Prostate gland (tissue), 2 donors: Measurements from ENCODE around the gene KCNG2. TPM values are rescaled to one million over a fixed set of nuclear protein-coding genes. Genes with fewer than 3 reads are reported as not detected.

Experiments
- DNase-seq: peaks from one replicate; pipeline ENCODE4 v3.0.0-alpha.2; 2019; ENCODE audit warnings: low spot score
- H3K27ac ChIP-seq, 2 donors: fragments of 200-600 bp; sonication (generic); 2 replicates each; pipeline ENCODE4 v1.5.1; 2017 to 2019
- H3K27me3 ChIP-seq: fragments of 200-600 bp; sonication (generic); replicated peaks from 2 replicates; pipeline ENCODE4 v1.5.1; 2019; ENCODE audit not compliant: insufficient read depth
- H3K36me3 ChIP-seq, 2 donors: fragments of 200-600 bp; sonication (generic); 1 replicate in 1 of 2; 2 replicates in 1 of 2; pipeline versions ENCODE4 v1.5.1 to v1.8.1; 2017 to 2019
- H3K4me1 ChIP-seq: fragments of 200-600 bp; sonication (generic); replicated peaks from 2 replicates; pipeline ENCODE4 v1.5.1; 2019
- H3K4me3 ChIP-seq, 2 donors: fragments of 200-600 bp; sonication (generic); 2 replicates each; pipeline ENCODE4 v1.5.1; 2017 to 2019
- H3K9me3 ChIP-seq: fragments of 200-600 bp; sonication (generic); 2 replicates; pipeline ENCODE4 v1.5.1; 2017
- POLR2A ChIP-seq: fragments of 450-650 bp; IDR thresholded peaks from one replicate; pipeline ENCODE4 v1.6.1; 2016; ENCODE audit warnings: antibody characterized with exemption, mild to moderate bottlenecking
- POLR2AphosphoS5 ChIP-seq: sonication (generic); formaldehyde crosslinking; IDR thresholded peaks from one replicate; pipeline ENCODE4 v1.6.1; 2017; ENCODE audit warnings: antibody characterized with exemption
- WGBS: methylation state at CpG from one replicate; pipeline ENCODE4 v1.1.5; 2018; 5-methylcytosine and 5-hydroxymethylcytosine counted together
- intact Hi-C: fragments of 100-400 bp; cut with DNase I; formaldehyde crosslinking; loops from one replicate; pipeline ENCODE4 v1.14.2; 2022
- total RNA-seq, 2 donors: library from RNA; depleted of rRNA; stranded (reverse); fragments of >200 nt; gene quantifications; one replicate each; pipeline ENCODE4 v1.1.0, GENCODE V29; 2016
- TF ChIP-seq, protein P1 (sequence below), 4 experiments: fragments of 200-600 bp in 2 of 4; fragments of 450-650 bp in 2 of 4; sonication (generic) in 2 of 4; IDR thresholded peaks; 1 replicate in 3 of 4; 2 replicates in 1 of 4; pipeline ENCODE4 v1.5.1; 2016 to 2019; ENCODE audit warnings: antibody characterized with exemption in 4 of 4, mild to moderate bottlenecking in 2 of 4, moderate library complexity in 2 of 4

KCNG2 gene
- total RNA-seq, 2 donors from 2014 or later, result 3.7 TPM; not detected in 1

DNA sequence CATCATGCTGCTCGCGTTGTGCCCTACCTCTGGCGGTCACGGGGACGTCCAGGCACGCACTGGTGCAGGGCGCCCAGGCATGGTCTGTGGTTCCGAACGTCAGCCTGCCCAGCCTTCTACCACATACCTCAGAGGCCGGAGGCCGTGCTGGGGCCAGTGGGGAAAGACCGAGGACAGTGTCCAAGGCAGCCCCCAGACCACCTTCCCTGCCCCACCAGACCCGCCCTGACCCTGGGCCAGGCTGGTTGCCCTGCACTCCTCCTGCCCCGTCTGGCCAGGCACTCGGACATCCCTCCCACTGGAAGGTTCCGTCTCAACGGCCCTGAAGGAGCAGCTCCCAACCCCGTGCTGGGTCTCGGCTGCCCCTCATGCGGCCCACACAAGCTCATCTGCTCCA lies 120.9 kb downstream of the KCNG2 start:
- TF ChIP-seq POLR2AphosphoS5 (no peak), POLR2A (no peak)
- TF ChIP-seq, protein P1, sequence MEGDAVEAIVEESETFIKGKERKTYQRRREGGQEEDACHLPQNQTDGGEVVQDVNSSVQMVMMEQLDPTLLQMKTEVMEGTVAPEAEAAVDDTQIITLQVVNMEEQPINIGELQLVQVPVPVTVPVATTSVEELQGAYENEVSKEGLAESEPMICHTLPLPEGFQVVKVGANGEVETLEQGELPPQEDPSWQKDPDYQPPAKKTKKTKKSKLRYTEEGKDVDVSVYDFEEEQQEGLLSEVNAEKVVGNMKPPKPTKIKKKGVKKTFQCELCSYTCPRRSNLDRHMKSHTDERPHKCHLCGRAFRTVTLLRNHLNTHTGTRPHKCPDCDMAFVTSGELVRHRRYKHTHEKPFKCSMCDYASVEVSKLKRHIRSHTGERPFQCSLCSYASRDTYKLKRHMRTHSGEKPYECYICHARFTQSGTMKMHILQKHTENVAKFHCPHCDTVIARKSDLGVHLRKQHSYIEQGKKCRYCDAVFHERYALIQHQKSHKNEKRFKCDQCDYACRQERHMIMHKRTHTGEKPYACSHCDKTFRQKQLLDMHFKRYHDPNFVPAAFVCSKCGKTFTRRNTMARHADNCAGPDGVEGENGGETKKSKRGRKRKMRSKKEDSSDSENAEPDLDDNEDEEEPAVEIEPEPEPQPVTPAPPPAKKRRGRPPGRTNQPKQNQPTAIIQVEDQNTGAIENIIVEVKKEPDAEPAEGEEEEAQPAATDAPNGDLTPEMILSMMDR (IDR thresholded peaks at IDR 0.05), result no peak

DNA sequence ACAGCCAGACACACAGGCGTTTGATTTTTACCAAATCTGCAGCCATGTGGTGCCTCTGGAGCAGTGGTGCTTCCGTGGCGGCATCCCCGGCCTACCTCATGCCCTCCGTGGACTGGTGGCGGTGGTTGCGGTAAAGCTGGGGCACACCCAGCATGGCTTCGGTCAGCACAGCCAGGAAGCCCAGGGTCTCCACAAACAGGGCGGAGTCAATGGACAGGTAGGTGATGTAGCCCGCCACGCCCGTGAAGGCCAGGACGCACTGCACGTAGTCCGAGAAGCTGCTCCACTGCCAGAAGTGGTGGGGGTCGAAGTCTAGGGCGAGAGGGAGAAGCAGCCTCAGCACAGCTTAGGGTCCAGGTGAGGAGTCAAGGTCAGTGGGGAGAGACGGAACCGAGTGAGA lies 121.4 kb downstream of the KCNG2 start:
- WGBS, result 98% methylated on average over 19 of the region's 19 CpGs
- Histone ChIP-seq H3K36me3 (no peaks in the 10 kb centered on the region), H3K9me3 (no peaks in the 10 kb centered on the region), H3K27ac (no peak overlapping the region), H3K27me3 (no peaks in the 10 kb centered on the region), H3K4me3 (no peak overlapping the region), H3K4me1 (no peaks in the 10 kb centered on the region)
- DNase-seq, result peak; percentile 3
- TF ChIP-seq POLR2A, result no peak
- TF ChIP-seq, protein P1 (IDR thresholded peaks at IDR 0.05), result no peak
- TF ChIP-seq POLR2AphosphoS5, result no peak
- intact Hi-C loops, result no loop called here

More for the DNA sequence above, 120.9 kb downstream of the KCNG2 start:
- Histone ChIP-seq H3K9me3 (no peaks in the 10 kb centered on the region), H3K27ac (no peak overlapping the region), H3K4me1 (no peaks in the 10 kb centered on the region), H3K36me3 (no peaks in the 10 kb centered on the region), H3K27me3 (no peaks in the 10 kb centered on the region), H3K4me3 (no peak overlapping the region)
- WGBS, result 95% methylated on average over 19 of the region's 20 CpGs
- peak; percentile 2 for DNase-seq
- intact Hi-C loops, result no loop called here

DNA sequence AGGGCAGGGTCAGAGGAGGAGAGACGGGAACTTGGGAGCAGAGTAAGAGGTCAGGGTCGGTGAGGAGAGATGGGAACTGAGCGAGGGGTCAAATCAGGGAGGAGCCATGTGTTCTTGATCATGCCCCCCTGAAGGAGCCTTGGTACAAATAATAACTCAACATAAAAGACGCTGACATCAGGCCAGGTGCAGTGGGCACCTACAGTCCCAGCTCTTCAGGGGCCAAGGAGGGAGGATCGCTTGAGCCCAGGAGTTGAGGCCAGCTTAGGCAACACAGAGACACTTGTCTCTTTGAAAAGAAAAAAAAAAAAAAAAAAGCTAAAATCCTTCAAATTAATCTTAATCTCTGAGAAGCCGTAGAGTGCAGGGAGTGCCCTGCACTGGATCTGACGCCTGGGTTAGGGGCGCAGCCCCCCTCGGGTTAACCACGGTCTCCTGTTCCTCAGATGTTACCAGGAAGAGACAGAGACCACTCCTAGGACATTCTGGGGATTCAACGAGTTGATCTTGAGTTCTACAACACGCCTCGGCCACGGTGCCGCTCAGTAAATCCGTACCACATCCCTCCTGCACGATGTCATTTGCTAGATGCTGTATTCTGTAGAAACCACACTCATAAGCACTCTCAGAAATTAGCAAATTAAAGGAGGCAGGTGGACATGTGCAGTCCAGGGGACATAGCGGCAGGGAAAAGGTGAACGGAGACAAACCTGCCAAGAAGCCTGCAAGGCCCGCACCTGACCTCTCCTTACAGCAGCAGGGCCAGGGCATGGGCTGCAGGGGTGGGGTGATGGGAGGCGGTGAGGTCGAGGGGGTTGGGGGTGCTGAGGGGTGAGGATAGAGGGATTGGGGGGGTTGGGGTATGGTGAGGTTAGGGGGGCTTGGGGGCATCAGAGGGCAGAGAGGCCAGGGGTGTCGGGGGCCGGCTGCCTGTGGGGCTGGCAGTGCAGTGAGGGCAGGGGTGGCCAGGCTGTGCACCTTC lies 124.5 kb downstream of the KCNG2 start:
- H3K9me3 ChIP-seq, result no peaks in the 10 kb centered on the region
- peaks cover 5% of the 10 kb centered on the region for H3K4me1 ChIP-seq
- intact Hi-C loops, result no loop called here
- H3K27me3 ChIP-seq, result no peaks in the 10 kb centered on the region
- H3K4me3 ChIP-seq, result no peak overlapping the region
- no peak for TF ChIP-seq POLR2AphosphoS5
- TF ChIP-seq, protein P1 (IDR thresholded peaks at IDR 0.05), result no peak
- no peak for TF ChIP-seq POLR2A
- no peak for DNase-seq
- H3K27ac ChIP-seq, result no peak overlapping the region
- no peaks in the 10 kb centered on the region for H3K36me3 ChIP-seq
- WGBS, result 99% methylated on average over 24 of the region's 24 CpGs

DNA sequence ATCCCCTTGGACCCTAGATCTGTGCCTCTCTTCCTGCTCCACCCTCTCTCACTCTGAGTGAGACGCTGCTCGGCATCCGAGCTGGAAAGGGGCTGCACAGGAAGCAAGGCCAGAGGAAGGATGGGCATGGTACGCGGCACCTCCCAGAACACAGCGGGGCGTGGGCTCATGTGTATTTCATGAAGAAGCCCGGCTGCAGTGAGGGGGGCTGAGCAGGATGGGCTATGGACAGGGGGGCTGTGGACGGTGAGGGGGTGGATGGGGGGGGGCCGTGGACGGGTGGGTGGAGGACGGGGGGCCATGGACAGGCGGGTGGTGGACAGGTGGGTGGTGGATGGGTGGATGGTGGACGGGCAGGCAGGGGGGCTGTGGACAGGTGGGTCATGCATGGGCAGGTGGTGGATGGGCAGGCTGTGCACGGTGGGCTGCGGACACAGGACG lies 125.3 kb downstream of the KCNG2 start:
- intact Hi-C loops, result no loop called here
- H3K27me3 ChIP-seq, result no peaks in the 10 kb centered on the region
- H3K27ac ChIP-seq, result no peak overlapping the region
- 93% methylated on average over 17 of the region's 17 CpGs for WGBS
- no peak for DNase-seq
- no peaks in the 10 kb centered on the region for H3K9me3 ChIP-seq
- H3K36me3 ChIP-seq, result no peaks in the 10 kb centered on the region
- H3K4me1 ChIP-seq, result peaks cover 5% of the 10 kb centered on the region
- TF ChIP-seq POLR2AphosphoS5, result no peak
- TF ChIP-seq, protein P1 (IDR thresholded peaks at IDR 0.05), result no peak
- no peak for TF ChIP-seq POLR2A
- no peak overlapping the region for H3K4me3 ChIP-seq
